Prostate gland (tissue), 2 donors: ENCODE measurements around the gene DOK6. TPM values are rescaled to one million over a fixed set of nuclear protein-coding genes. Genes with fewer than 3 reads are reported as not detected.

Experiments used
- DNase-seq: peaks from one replicate; pipeline ENCODE4 v3.0.0-alpha.2; 2019; ENCODE audit warnings: low spot score
- H3K27ac ChIP-seq, 2 donors: fragments of 200-600 bp; sonication (generic); 2 replicates each; pipeline ENCODE4 v1.5.1; 2017 to 2019
- H3K27me3 ChIP-seq: fragments of 200-600 bp; sonication (generic); replicated peaks from 2 replicates; pipeline ENCODE4 v1.5.1; 2019; ENCODE audit not compliant: insufficient read depth
- H3K36me3 ChIP-seq, 2 donors: fragments of 200-600 bp; sonication (generic); 1 replicate in 1 of 2; 2 replicates in 1 of 2; pipeline versions ENCODE4 v1.5.1 to v1.8.1; 2017 to 2019
- H3K4me1 ChIP-seq: fragments of 200-600 bp; sonication (generic); replicated peaks from 2 replicates; pipeline ENCODE4 v1.5.1; 2019
- H3K4me3 ChIP-seq, 2 donors: fragments of 200-600 bp; sonication (generic); 2 replicates each; pipeline ENCODE4 v1.5.1; 2017 to 2019
- H3K9me3 ChIP-seq: fragments of 200-600 bp; sonication (generic); 2 replicates; pipeline ENCODE4 v1.5.1; 2017
- POLR2A ChIP-seq: fragments of 450-650 bp; IDR thresholded peaks from one replicate; pipeline ENCODE4 v1.6.1; 2016; ENCODE audit warnings: antibody characterized with exemption, mild to moderate bottlenecking
- POLR2AphosphoS5 ChIP-seq: sonication (generic); formaldehyde crosslinking; IDR thresholded peaks from one replicate; pipeline ENCODE4 v1.6.1; 2017; ENCODE audit warnings: antibody characterized with exemption
- WGBS: methylation state at CpG from one replicate; pipeline ENCODE4 v1.1.5; 2018; 5-methylcytosine and 5-hydroxymethylcytosine counted together
- intact Hi-C: fragments of 100-400 bp; cut with DNase I; formaldehyde crosslinking; loops from one replicate; pipeline ENCODE4 v1.14.2; 2022
- total RNA-seq, 2 donors: library from RNA; depleted of rRNA; stranded (reverse); fragments of >200 nt; gene quantifications; one replicate each; pipeline ENCODE4 v1.1.0, GENCODE V29; 2016
- TF ChIP-seq, protein P1 (sequence below), 4 experiments: fragments of 200-600 bp in 2 of 4; fragments of 450-650 bp in 2 of 4; sonication (generic) in 2 of 4; IDR thresholded peaks; 1 replicate in 3 of 4; 2 replicates in 1 of 4; pipeline ENCODE4 v1.5.1; 2016 to 2019; ENCODE audit warnings: antibody characterized with exemption in 4 of 4, mild to moderate bottlenecking in 2 of 4, moderate library complexity in 2 of 4

Gene DOK6
- total RNA-seq, 2 donors from 2014 or later: 0.73 to 1.0 TPM

DNA sequence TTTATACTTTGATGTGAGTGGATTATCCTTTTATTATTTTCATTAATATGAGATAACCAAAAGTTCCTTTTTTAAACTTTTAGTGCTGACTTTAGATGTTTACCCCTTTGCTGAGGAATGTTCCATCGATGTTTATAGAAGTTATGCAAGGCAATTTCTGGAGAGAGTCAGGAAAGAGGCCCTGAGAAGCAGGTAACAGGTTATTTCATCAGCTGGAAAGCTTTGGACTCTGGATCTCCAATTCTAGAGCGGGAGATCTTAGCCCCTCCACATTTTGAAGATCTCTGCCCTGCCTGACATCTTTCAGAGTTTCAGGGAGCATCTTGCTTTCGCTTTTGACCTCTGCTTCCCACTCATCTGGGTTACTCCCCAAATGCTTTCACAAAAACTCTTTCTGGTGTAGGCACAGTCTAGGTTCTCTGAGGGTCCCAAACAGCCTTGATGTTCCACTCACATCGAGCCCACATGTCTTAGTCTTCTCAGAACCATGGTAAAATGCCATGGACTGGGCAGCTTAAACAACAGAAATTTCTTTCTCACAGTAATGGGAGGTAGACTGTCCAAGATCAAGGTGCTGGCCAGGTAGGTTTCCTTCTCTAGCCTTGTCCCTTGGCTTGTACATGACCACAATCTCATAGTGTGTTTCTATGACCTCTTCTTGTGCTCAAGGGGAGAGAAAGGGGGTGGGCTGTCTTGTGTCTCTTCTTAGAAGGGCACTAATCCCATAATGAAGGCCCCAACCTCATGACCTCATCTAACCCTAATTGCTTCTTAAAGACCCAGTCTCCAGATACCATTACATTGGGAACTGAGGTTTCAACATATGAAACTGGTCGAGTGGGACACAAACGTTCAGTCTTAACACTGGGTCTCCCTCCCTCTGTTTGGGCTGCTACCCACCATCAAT lies 87.1 kb downstream of the DOK6 start:
- WGBS: 92% methylated on average over 6 of the region's 6 CpGs
- intact Hi-C loops: no loop called here

DNA sequence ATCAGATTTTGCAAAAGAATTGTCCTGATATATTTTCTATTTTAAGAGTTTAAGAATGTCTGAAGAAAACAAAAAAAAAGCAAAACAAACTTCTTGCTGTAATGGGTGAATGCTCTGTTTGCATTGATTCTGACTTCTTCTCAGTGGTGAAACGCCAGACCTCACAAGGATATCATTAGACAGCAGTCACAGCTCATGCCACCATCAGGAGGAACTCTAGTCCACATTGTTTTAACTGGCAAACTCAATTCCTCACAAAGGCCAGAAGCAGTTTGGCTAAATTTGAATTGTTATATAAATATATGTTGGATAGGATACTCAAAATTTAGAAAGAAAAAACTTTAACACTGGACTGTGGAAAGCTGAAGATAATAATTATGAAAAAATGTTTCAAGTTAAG lies 89.4 kb downstream of the DOK6 start:
- intact Hi-C loops: no loop called here
- no peak for DNase-seq
- H3K27me3 ChIP-seq: no peaks in the 10 kb centered on the region
- no peaks in the 10 kb centered on the region for H3K4me1 ChIP-seq
- WGBS: 81% methylated on average over 1 of the region's 1 CpG
- TF ChIP-seq POLR2AphosphoS5 (no peak), POLR2A (no peak)
- TF ChIP-seq, protein P1, sequence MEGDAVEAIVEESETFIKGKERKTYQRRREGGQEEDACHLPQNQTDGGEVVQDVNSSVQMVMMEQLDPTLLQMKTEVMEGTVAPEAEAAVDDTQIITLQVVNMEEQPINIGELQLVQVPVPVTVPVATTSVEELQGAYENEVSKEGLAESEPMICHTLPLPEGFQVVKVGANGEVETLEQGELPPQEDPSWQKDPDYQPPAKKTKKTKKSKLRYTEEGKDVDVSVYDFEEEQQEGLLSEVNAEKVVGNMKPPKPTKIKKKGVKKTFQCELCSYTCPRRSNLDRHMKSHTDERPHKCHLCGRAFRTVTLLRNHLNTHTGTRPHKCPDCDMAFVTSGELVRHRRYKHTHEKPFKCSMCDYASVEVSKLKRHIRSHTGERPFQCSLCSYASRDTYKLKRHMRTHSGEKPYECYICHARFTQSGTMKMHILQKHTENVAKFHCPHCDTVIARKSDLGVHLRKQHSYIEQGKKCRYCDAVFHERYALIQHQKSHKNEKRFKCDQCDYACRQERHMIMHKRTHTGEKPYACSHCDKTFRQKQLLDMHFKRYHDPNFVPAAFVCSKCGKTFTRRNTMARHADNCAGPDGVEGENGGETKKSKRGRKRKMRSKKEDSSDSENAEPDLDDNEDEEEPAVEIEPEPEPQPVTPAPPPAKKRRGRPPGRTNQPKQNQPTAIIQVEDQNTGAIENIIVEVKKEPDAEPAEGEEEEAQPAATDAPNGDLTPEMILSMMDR (IDR thresholded peaks at IDR 0.05): no peak
- no peak overlapping the region for H3K4me3 ChIP-seq
- H3K27ac ChIP-seq: no peak overlapping the region
- H3K9me3 ChIP-seq: no peaks in the 10 kb centered on the region
- H3K36me3 ChIP-seq: no peaks in the 10 kb centered on the region

More for the DNA sequence above, 87.1 kb downstream of the DOK6 start:
- Histone ChIP-seq H3K4me1 (no peaks in the 10 kb centered on the region), H3K4me3 (no peak overlapping the region), H3K9me3 (no peaks in the 10 kb centered on the region), H3K36me3 (no peaks in the 10 kb centered on the region), H3K27me3 (no peaks in the 10 kb centered on the region), H3K27ac (no peak overlapping the region)
- no peak for DNase-seq
- TF ChIP-seq, protein P1 (IDR thresholded peaks at IDR 0.05): no peak
- TF ChIP-seq POLR2A (no peak), POLR2AphosphoS5 (no peak)

DNA sequence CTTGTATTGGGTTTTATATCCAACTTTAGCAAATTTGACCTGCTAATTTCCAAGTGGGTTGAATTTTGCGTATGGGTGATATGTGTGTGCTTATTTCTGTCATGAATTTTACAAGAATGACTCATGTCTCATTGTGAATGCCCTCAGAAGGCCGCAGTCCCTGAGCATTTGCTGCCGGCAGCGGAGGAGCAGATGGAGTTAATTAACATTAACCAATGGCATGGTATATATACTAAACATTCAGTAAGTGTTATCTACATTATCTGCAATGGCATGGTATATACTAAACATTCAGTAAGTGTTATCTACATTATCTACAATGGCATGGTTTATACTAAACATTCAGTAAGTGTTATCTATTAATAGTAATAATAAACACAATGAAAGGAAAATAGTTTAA lies 90.1 kb downstream of the DOK6 start:
- Histone ChIP-seq H3K9me3 (no peaks in the 10 kb centered on the region), H3K27me3 (no peaks in the 10 kb centered on the region), H3K4me3 (no peak overlapping the region), H3K36me3 (no peaks in the 10 kb centered on the region), H3K4me1 (no peaks in the 10 kb centered on the region), H3K27ac (no peak overlapping the region)
- DNase-seq: no peak
- WGBS: 69% methylated on average over 4 of the region's 4 CpGs
- intact Hi-C loops: no loop called here
- no peak for TF ChIP-seq POLR2AphosphoS5
- TF ChIP-seq, protein P1 (IDR thresholded peaks at IDR 0.05): no peak
- TF ChIP-seq POLR2A: no peak

DNA sequence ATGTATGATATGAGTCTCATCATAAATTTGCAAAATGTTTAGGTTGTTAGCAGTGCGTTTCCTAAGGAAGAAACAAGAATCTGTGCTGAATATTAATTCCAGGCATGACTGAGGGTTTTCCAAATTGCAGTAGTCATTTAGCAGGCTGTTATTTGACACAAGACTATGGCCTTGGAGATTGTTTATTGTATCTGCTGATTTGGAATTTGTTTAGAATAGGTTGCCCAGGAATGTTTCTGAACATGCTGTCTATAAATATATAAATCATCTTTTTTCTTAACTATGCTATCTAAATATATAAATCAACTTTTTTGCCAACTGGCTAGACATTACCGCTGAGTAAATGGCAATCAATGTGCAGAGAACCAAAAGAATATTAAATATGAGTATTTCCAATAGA lies 90.9 kb downstream of the DOK6 start:
- TF ChIP-seq, protein P1 (IDR thresholded peaks at IDR 0.05): no peak
- no peak for TF ChIP-seq POLR2A
- TF ChIP-seq POLR2AphosphoS5: no peak
- no peak overlapping the region for H3K4me3 ChIP-seq
- DNase-seq: no peak
- H3K27ac ChIP-seq: no peak overlapping the region
- H3K27me3 ChIP-seq: no peaks in the 10 kb centered on the region
- no peaks in the 10 kb centered on the region for H3K4me1 ChIP-seq
- H3K36me3 ChIP-seq: no peaks in the 10 kb centered on the region
- 66% methylated on average over 2 of the region's 2 CpGs for WGBS
- intact Hi-C loops: no loop called here
- no peaks in the 10 kb centered on the region for H3K9me3 ChIP-seq

DNA sequence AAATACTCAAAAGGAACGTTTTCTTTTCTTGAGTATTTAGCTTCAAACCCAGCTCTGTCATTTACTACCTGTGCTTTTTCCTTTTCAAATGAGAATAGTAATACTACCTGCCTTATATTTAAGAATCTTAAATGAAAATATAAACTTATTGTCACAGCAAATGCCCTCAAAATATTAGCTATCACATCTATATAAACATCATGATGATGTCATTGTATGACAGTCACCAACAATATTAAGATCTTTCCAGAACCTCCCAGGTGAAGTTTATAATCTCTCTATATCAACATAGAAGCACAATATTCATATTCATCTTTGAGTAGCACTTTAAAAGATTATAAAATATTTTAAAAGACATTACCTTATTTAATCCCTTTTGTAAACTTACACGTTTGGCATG lies 92.2 kb downstream of the DOK6 start:
- 70% methylated on average over 2 of the region's 2 CpGs for WGBS
- Histone ChIP-seq H3K27ac (no peak overlapping the region), H3K4me1 (no peaks in the 10 kb centered on the region), H3K9me3 (no peaks in the 10 kb centered on the region), H3K27me3 (no peaks in the 10 kb centered on the region), H3K36me3 (no peaks in the 10 kb centered on the region), H3K4me3 (no peak overlapping the region)
- intact Hi-C loops: no loop called here
- DNase-seq: no peak
- no peak for TF ChIP-seq POLR2A
- no peak for TF ChIP-seq POLR2AphosphoS5
- TF ChIP-seq, protein P1 (IDR thresholded peaks at IDR 0.05): no peak
